Jurkat, Clone E6-1 (cell line): ENCODE measurements around the gene PAQR8.

Experiments
- DNase-seq: peaks from one replicate; pipeline ENCODE4 v3.0.0-alpha.2; 2011; ENCODE audit warnings: low read depth, low spot score
- H3K4me3 ChIP-seq: 2 replicates; pipeline ENCODE4 v1.5.1; 2011; ENCODE audit warnings: mild to moderate bottlenecking, low read length, control low read depth, moderate library complexity

PAQR8 gene

GRCh38 chr6:52341561-52342260 lies 20.2 kb upstream of the PAQR8 start:
- H3K4me3 ChIP-seq = no peak overlapping the region
- peak; percentile 72 for DNase-seq

- no peak for DNase-seq
- H3K4me3 ChIP-seq = no peak overlapping the region
Observed at GRCh38 chr6:52345311-52345710, 16.6 kb upstream of the PAQR8 start.

- no peak overlapping the region for H3K4me3 ChIP-seq
- DNase-seq = no peak
Observed at GRCh38 chr6:52346503-52346902, 15.4 kb upstream of the PAQR8 start.

GRCh38 chr6:52347818-52348217 lies 14.1 kb upstream of the PAQR8 start:
- no peak for DNase-seq
- no peak overlapping the region for H3K4me3 ChIP-seq

GRCh38 chr6:52351879-52352238 lies 10.1 kb upstream of the PAQR8 start:
- DNase-seq = no peak
- no peak overlapping the region for H3K4me3 ChIP-seq

GRCh38 chr6:52352239-52353018 lies 9.5 kb upstream of the PAQR8 start:
- DNase-seq = no peak
- no peak overlapping the region for H3K4me3 ChIP-seq

- no peak overlapping the region for H3K4me3 ChIP-seq
Observed at GRCh38 chr6:52356017-52356416, 5.9 kb upstream of the PAQR8 start.

GRCh38 chr6:52359403-52359802 lies 2.5 kb upstream of the PAQR8 start:
- H3K4me3 ChIP-seq = no peak overlapping the region
- DNase-seq = no peak

More at GRCh38 chr6:52356017-52356416, 5.9 kb upstream of the PAQR8 start:
- no peak for DNase-seq

GRCh38 chr6:52360028-52360427 lies 1.9 kb upstream of the PAQR8 start:
- no peak overlapping the region for H3K4me3 ChIP-seq
- DNase-seq = no peak

GRCh38 chr6:52360601-52361413 lies 1.1 kb upstream of the PAQR8 start:
- DNase-seq = no peak
- no peak overlapping the region; the same call in 1 of the 2 replicates for H3K4me3 ChIP-seq

GRCh38 chr6:52361414-52361944 lies 472 bp upstream of the PAQR8 start:
- no peak for DNase-seq

GRCh38 chr6:52362443-52363227 lies 684 bp downstream of the PAQR8 start:
- peak overlapping the region; percentile 90 for H3K4me3 ChIP-seq
- DNase-seq = no peak

More at GRCh38 chr6:52361414-52361944, 472 bp upstream of the PAQR8 start:
- H3K4me3 ChIP-seq = peak overlapping the region; percentile 52

GRCh38 chr6:52363228-52363867 lies 1.4 kb downstream of the PAQR8 start:
- no peak for DNase-seq
- H3K4me3 ChIP-seq = peak overlapping the region; percentile 90

- H3K4me3 ChIP-seq = no peak overlapping the region
- no peak for DNase-seq
Observed at GRCh38 chr6:52364480-52365166, 2.7 kb downstream of the PAQR8 start.

- DNase-seq = no peak
- no peak overlapping the region for H3K4me3 ChIP-seq
Observed at GRCh38 chr6:52365317-52365716, 3.4 kb downstream of the PAQR8 start.

GRCh38 chr6:52365866-52366540 lies 4.1 kb downstream of the PAQR8 start:
- DNase-seq = no peak
- no peak overlapping the region for H3K4me3 ChIP-seq

GRCh38 chr6:52368002-52368401 lies 6.1 kb downstream of the PAQR8 start:
- no peak overlapping the region for H3K4me3 ChIP-seq
- DNase-seq = no peak
